SK-N-MC (cell line): ENCODE results near the gene NRDE2.

Source experiments
- DNase-seq: peaks from one replicate; pipeline ENCODE4 v3.0.0-alpha.2; 2011; ENCODE audit warnings: low read depth, low spot score
- H3K27ac ChIP-seq: fragments of 200-600 bp; sonication (generic); 2 replicates; pipeline ENCODE4 v1.5.1; 2016; ENCODE audit warnings: mixed run types
- H3K36me3 ChIP-seq: fragments of 200-600 bp; sonication (generic); 2 replicates; pipeline ENCODE4 v1.6.1; 2017; ENCODE audit warnings: antibody characterized with exemption, low read length, mixed read lengths; ENCODE audit not compliant: insufficient read depth
- H3K4me3 ChIP-seq: fragments of 200-600 bp; sonication (generic); 2 replicates; pipeline ENCODE4 v1.5.1; 2016
- H3K9ac ChIP-seq: fragments of 200-600 bp; sonication (generic); 2 replicates; pipeline ENCODE4 v1.8.0; 2017; ENCODE audit warnings: mixed run types, mixed read lengths; ENCODE audit not compliant: insufficient read length
- H3K9me3 ChIP-seq: fragments of 200-600 bp; sonication (generic); 2 replicates; pipeline ENCODE4 v1.6.1; 2017; ENCODE audit warnings: low read depth, mild to moderate bottlenecking, antibody characterized with exemption, low read length, moderate library complexity, mixed read lengths
- EZH2 ChIP-seq: fragments of 200-600 bp; sonication (generic); IDR thresholded peaks from one replicate; pipeline ENCODE4 v1.6.1; 2017; ENCODE audit warnings: antibody characterized with exemption
- FOXP2 ChIP-seq: optimal IDR thresholded peaks from 2 replicates; pipeline ENCODE3; 2011; ENCODE audit warnings: mild to moderate bottlenecking, moderate library complexity; ENCODE audit not compliant: insufficient read depth; ENCODE audit errors: extremely low read length, control extremely low read depth
- POLR2AphosphoS5 ChIP-seq: IDR thresholded peaks from 2 replicates; pipeline ENCODE4 v1.6.1; 2012; ENCODE audit warnings: mild to moderate bottlenecking, low read depth, low read length, borderline replicate concordance

NRDE2 gene

DNA sequence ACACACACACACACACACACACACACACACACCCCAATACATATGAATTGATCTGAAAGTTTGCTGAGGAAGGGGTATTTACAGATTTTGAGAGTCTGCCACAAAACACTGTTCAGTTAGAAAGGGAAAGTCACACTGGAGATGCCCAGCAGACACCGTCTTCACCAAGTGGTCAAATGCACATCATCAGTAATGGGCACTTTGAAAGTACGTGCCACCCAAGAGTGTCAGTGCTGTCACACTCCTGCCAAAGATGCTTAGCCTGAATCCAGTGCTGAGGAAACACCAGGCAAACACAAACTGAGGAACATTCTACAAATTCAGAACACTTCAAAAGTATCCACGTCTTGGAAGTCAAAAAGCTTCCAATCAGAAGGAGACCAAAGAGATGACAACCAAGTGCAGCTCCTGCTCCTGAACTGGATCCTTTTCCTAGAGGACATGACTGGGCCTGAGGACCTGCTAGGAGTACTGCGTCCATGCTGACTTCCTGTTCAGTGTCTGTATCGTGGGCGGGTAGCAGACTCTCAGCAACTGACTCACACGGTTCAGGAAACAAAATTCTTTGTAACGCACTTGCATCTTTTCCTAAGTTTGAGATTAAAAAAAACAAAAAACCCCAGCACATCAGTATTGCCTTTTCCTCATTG lies 56.8 kb downstream of the NRDE2 start:
- Histone ChIP-seq H3K9ac (no peak overlapping the region), H3K4me3 (no peak overlapping the region), H3K27ac (peak overlapping the region; percentile 42; the same call in 1 of the 2 replicates), H3K9me3 (no peaks in the 10 kb centered on the region), H3K36me3 (peaks cover 33% of the 10 kb centered on the region)
- TF ChIP-seq POLR2AphosphoS5 (0 out of 2 replicates have a peak, but pooled peaks have one; percentile 29), EZH2 (no peak)
- no peak for DNase-seq

DNA sequence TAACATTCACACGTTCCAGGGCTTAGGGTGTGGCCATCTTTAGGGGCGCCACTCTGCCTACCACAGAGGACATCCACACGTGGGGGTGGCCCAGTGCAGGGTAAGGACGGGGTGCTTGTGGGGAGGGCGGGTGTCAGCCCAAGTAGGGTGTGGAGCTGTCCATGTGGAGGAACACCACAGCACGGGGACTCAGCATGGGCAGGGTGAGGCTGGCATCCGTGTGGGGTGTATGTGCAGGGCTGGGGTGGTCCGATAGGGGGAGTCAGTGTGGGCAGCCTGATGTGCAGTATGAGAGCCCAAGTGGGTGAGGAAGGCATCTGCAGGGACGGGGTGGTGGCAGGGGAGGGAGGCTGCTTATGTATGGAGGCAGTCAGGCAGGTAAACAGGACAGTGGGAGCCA lies 57.7 kb downstream of the NRDE2 start:
- TF ChIP-seq POLR2AphosphoS5 (no peak), EZH2 (no peak), FOXP2 (no peak)
- Histone ChIP-seq H3K36me3 (peaks cover 43% of the 10 kb centered on the region), H3K27ac (no peak overlapping the region), H3K4me3 (no peak overlapping the region), H3K9me3 (no peaks in the 10 kb centered on the region), H3K9ac (no peak overlapping the region)
- no peak for DNase-seq

DNA sequence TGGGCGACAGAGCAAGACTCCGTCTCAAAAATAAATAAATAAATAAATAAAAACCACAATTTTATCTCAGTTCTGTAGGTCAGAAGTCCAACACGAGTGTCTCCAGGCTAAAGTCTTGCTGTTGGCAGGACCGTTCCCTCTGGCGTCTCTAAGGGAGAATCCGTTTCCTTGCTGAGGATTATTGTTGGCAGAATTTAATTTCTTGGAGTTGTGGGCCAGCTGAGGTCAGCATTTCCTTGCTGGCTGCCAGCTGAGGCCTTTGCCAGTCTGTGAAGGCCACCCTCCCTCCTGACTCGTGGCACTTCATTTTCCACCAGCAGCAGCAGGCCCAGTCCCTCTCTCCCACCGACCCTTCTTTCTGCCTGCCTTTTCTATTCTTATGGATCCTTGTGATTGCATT lies 58.2 kb downstream of the NRDE2 start:
- DNase-seq: no peak
- no peak overlapping the region for H3K4me3 ChIP-seq

DNA sequence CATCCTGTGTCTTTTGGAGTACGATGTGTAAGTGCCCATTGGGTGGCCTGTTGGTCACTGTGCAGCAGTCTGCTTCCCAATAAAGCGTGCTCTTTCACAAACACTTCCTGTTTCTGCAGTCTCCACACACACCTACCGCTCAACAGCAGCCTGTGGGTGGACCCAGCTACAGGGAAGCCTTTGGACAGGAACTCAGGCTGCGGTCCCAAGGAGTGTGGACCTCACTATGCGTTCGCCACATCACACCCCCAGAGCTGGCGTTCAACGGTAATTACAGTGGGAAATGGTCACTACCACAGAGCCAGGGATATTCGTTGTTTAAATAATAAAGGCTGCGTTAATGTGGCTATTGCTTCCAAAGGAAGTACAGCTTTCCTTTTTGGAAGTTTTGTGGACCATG lies 59.2 kb downstream of the NRDE2 start:
- H3K9ac ChIP-seq: no peak overlapping the region
- no peak for DNase-seq
- H3K36me3 ChIP-seq: peaks cover 57% of the 10 kb centered on the region
- H3K9me3 ChIP-seq: no peaks in the 10 kb centered on the region
- H3K27ac ChIP-seq: no peak overlapping the region
- TF ChIP-seq EZH2 (no peak), FOXP2 (no peak), POLR2AphosphoS5 (no peak)
- no peak overlapping the region for H3K4me3 ChIP-seq

More for the DNA sequence above, 58.2 kb downstream of the NRDE2 start:
- Histone ChIP-seq H3K9ac (no peak overlapping the region), H3K36me3 (peaks cover 47% of the 10 kb centered on the region), H3K27ac (no peak overlapping the region; the same call in 1 of the 2 replicates), H3K9me3 (no peaks in the 10 kb centered on the region)
- no peak for TF ChIP-seq FOXP2
- no peak for TF ChIP-seq EZH2
- TF ChIP-seq POLR2AphosphoS5: no peak

DNA sequence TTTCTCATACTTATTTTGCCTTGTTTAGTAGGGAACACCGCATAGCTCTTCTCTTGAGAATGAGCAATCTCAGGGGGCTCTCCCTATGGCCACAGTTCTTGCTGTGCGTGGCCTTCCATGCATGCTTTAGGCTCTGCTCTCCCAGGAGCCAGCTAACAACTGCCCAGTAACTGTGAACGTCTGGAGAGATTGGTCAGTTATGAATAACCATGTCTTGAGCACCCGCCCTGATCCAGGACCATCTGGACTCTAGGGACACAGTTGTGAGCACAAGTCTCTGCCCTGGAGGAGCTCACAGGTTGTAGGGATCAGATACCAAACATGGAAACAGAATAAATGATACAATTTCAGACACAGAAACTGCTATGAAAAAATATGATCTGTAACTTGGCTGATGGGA lies 63.3 kb downstream of the NRDE2 start:
- Histone ChIP-seq H3K4me3 (no peak overlapping the region), H3K36me3 (peaks cover 91% of the 10 kb centered on the region), H3K27ac (no peak overlapping the region), H3K9me3 (no peaks in the 10 kb centered on the region), H3K9ac (no peak overlapping the region)
- TF ChIP-seq POLR2AphosphoS5 (no peak), EZH2 (no peak), FOXP2 (no peak)
- DNase-seq: no peak

DNA sequence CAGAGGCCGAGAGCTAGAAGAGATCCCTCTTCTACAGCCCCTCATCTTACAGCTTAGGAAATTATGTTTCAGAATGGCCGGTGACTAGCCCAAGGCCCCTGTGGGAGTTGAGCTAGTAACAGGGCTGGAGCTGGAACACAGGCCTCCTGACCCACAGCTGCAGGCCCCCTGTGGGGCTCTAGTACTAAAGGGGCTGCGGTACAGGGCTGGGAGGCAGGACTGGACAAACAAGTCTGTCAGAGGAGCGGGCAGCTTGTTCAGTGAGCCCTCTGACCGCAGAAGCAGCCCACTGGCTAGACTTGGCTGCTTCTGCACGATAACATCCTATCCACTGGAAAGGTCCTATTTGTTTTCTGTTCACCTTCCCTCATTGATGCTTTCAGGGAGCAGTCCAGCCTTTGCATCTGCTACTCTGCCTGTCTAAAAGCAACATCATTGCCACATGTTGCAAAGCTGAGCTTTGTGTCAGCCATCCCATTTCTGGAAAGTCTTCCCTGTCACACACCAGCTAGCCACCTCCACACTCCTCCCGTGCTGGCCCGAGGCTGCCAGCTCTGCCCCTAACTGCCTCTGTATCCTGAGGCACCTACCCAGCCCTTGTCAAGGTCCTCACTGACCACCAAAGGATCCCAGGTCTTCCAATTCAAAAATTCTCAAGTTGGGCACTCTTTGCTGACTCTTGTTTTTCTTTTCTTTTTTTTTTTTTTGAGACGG lies 65.1 kb downstream of the NRDE2 start:
- DNase-seq: no peak
- Histone ChIP-seq H3K36me3 (peaks cover 92% of the 10 kb centered on the region), H3K4me3 (no peak overlapping the region), H3K9me3 (no peaks in the 10 kb centered on the region), H3K9ac (no peak overlapping the region), H3K27ac (no peak overlapping the region)
- TF ChIP-seq EZH2 (no peak), FOXP2 (no peak), POLR2AphosphoS5 (no peak)

DNA sequence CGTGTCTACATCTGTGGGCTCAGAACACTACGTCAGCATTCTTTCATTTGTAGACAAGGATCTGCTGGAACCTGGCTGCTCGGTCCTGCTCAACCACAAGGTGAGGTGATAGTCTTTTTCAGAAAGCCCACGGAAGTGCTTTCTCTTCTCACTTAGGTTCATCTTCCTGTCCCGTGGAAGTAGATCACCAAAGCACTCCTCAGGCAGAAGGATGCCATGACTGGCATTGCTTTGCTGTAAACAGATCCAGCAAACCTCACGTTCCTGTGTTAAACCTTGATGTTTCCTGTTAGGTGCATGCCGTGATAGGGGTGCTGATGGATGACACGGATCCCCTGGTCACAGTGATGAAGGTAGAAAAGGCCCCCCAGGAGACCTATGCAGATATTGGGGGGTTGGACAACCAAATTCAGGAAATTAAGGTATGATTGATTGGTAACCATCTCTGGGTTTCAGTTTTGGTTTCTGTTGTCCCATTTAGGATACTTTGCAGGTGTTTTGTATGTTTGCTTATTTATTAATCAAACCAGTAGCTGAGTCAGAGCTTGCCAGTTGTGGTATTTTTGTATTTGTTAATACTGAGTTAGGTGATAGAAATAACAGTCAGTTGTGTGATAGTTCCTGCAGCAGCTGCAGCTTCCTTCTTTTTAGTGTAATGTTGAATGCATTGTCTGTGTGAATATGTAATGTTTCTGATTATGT lies 67.8 kb downstream of the NRDE2 start:
- TF ChIP-seq FOXP2 (no peak), POLR2AphosphoS5 (no peak), EZH2 (no peak)
- DNase-seq: no peak
- no peak overlapping the region for H3K4me3 ChIP-seq
- no peak overlapping the region for H3K9ac ChIP-seq
- H3K27ac ChIP-seq: no peak overlapping the region
- no peaks in the 10 kb centered on the region for H3K9me3 ChIP-seq
- H3K36me3 ChIP-seq: peaks cover 90% of the 10 kb centered on the region

DNA sequence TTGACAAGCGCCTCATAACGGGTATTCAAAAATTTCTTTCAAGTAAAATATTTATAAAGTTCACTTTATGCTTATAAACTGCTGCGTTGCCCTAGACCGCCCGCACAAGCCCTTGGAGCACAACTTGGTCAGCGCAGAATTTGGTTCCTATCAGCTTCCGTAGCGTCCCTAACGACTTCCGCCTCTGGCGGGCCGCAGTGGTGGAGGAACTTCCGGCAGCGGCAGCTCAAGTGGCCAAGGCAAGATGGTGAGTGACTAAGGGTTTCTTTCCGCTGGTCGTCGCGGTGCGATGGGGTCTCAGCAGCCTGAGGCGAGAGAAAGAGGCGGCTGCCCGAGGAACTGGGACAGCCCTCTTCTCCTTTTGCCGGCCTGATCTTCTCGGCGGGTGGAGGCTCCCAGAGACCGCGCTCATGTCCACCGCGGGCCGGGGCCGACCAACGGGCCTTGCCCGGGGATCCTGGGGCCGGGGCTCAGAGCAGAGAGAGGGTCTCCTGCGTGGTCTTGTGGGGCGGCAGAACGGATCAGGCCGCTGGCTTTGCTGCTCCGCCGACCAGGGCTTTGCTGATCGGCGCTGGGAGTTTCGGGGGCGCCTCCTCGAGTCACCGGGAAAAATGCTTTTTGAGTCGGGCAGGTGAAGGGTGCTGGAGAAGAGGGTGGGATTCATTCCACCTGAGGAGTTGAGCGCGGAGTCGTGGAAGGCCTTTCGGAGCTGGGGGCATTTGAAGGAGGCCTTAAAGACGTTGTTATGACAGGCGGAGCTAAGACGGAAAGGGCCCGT lies 75.2 kb downstream of the NRDE2 start, which contains the start of gene PSMC1:
Gene PSMC1 (plus strand): TSS at position 200 of the 778 bp plus-strand sequence. CDS start 45 bp downstream, at position 245.
- DNase-seq: peak; percentile 72
- peak within 1 kb of the TSS; percentile 100 for H3K9ac ChIP-seq
- TF ChIP-seq FOXP2 (no peak), POLR2AphosphoS5 (peak; percentile 87)
- peaks cover 36% of the 10 kb centered on the region for H3K36me3 ChIP-seq
- no peaks in the 10 kb centered on the region for H3K9me3 ChIP-seq
- peak within 1 kb of the TSS; percentile 84 for H3K4me3 ChIP-seq
- H3K27ac ChIP-seq: peak within 1 kb of the TSS; percentile 91
